Muscle layer of duodenum (tissue), 2 donors: ENCODE measurements around the gene WBP1L.
A peak's percentile ranks its signal among the peaks of the same experiment; 100 is the strongest.

ENCODE experiments used
- H3K27ac ChIP-seq: one replicate; pipeline ENCODE4 v1.7.0; 2013; ENCODE audit warnings: mild to moderate bottlenecking, low read length
- H3K27me3 ChIP-seq: one replicate; pipeline ENCODE4 v1.7.0; 2013; ENCODE audit warnings: low read depth, mild to moderate bottlenecking, control low read depth, low read length
- H3K36me3 ChIP-seq, 2 donors: one replicate each; pipeline ENCODE4 v1.7.0; 2013; ENCODE audit warnings: low read length in 2 of 2, control low read depth in 1 of 2, mild to moderate bottlenecking in 1 of 2; ENCODE audit not compliant: insufficient read depth in 2 of 2, control insufficient read depth in 1 of 2
- H3K4me1 ChIP-seq, 2 donors: one replicate each; pipeline ENCODE4 v1.7.0; 2013; ENCODE audit warnings: low read length in 2 of 2, mild to moderate bottlenecking in 2 of 2, control low read depth in 1 of 2, moderate library complexity in 1 of 2; ENCODE audit not compliant: insufficient read depth in 2 of 2, control insufficient read depth in 1 of 2
- H3K4me3 ChIP-seq, 2 donors: one replicate each; pipeline ENCODE4 v1.7.0; 2013; ENCODE audit warnings: low read length in 2 of 2, low read depth in 1 of 2, mild to moderate bottlenecking in 1 of 2
- H3K9me3 ChIP-seq, 2 donors: one replicate each; pipeline ENCODE4 v1.7.0; 2013; ENCODE audit warnings: low read length in 2 of 2, control low read depth in 1 of 2, mild to moderate bottlenecking in 1 of 2; ENCODE audit not compliant: control insufficient read depth in 1 of 2
- donor health status: healthy.

WBP1L gene

GRCh38 chr10:102773320-102773719, 29.6 kb downstream of the WBP1L start:
- Histone ChIP-seq H3K27ac (peak overlapping the region; percentile 94), H3K36me3 (no peaks in the 10 kb centered on the region), H3K9me3 (no peaks in the 10 kb centered on the region), H3K27me3 (no peaks in the 10 kb centered on the region), H3K4me1 (peaks cover 27 to 44% of the 10 kb centered on the region in 2 donors), H3K4me3 (peak overlapping the region in 1 of 2 donors; percentile 51)

- no peaks in the 10 kb centered on the region for H3K27me3 ChIP-seq
- peaks cover 27 to 50% of the 10 kb centered on the region in 2 donors for H3K4me1 ChIP-seq
- no peaks in the 10 kb centered on the region for H3K36me3 ChIP-seq
- H3K27ac ChIP-seq = peak overlapping the region; percentile 94
- peak overlapping the region in 1 of 2 donors; percentile 51 for H3K4me3 ChIP-seq
- no peaks in the 10 kb centered on the region for H3K9me3 ChIP-seq
Observed at GRCh38 chr10:102773986-102774385, 30.2 kb downstream of the WBP1L start.

- H3K27me3 ChIP-seq = no peaks in the 10 kb centered on the region
- H3K9me3 ChIP-seq = no peaks in the 10 kb centered on the region
- H3K27ac ChIP-seq = peak overlapping the region; percentile 94
- H3K4me1 ChIP-seq = peaks cover 23 to 62% of the 10 kb centered on the region in 2 donors
- peak overlapping the region; percentile 51 to 56 for H3K4me3 ChIP-seq
- H3K36me3 ChIP-seq = no peaks in the 10 kb centered on the region
Observed at GRCh38 chr10:102775201-102775934, 31.6 kb downstream of the WBP1L start.

GRCh38 chr10:102775935-102776669, 32.4 kb downstream of the WBP1L start:
- no peaks in the 10 kb centered on the region for H3K36me3 ChIP-seq
- H3K27me3 ChIP-seq = no peaks in the 10 kb centered on the region
- H3K27ac ChIP-seq = peak overlapping the region; percentile 94
- H3K9me3 ChIP-seq = no peaks in the 10 kb centered on the region
- peaks cover 26 to 65% of the 10 kb centered on the region in 2 donors for H3K4me1 ChIP-seq
- H3K4me3 ChIP-seq = peak overlapping the region; percentile 51 to 56

- no peaks in the 10 kb centered on the region for H3K9me3 ChIP-seq
- H3K27me3 ChIP-seq = no peaks in the 10 kb centered on the region
- H3K4me3 ChIP-seq = peak overlapping the region; percentile 51 to 56
- H3K36me3 ChIP-seq = no peaks in the 10 kb centered on the region
- H3K4me1 ChIP-seq = peaks cover 32 to 73% of the 10 kb centered on the region in 2 donors
- peak overlapping the region; percentile 94 for H3K27ac ChIP-seq
Observed at GRCh38 chr10:102776779-102777456, 33.2 kb downstream of the WBP1L start.

GRCh38 chr10:102777711-102778453, 34.1 kb downstream of the WBP1L start:
- H3K9me3 ChIP-seq = no peaks in the 10 kb centered on the region
- no peaks in the 10 kb centered on the region for H3K36me3 ChIP-seq
- H3K27me3 ChIP-seq = no peaks in the 10 kb centered on the region
- H3K4me3 ChIP-seq = peak overlapping the region in 1 of 2 donors; percentile 51
- peaks cover 32 to 79% of the 10 kb centered on the region in 2 donors for H3K4me1 ChIP-seq
- peak overlapping the region; percentile 94 for H3K27ac ChIP-seq

- peak overlapping the region in 1 of 2 donors; percentile 51 for H3K4me3 ChIP-seq
- peaks cover 38 to 71% of the 10 kb centered on the region in 2 donors for H3K4me1 ChIP-seq
- peak overlapping the region; percentile 94 for H3K27ac ChIP-seq
- no peaks in the 10 kb centered on the region for H3K9me3 ChIP-seq
- no peaks in the 10 kb centered on the region for H3K27me3 ChIP-seq
- no peaks in the 10 kb centered on the region for H3K36me3 ChIP-seq
Observed at GRCh38 chr10:102778781-102779180, 35.0 kb downstream of the WBP1L start.

GRCh38 chr10:102779680-102780526, 36.2 kb downstream of the WBP1L start:
- Histone ChIP-seq H3K27me3 (no peaks in the 10 kb centered on the region), H3K27ac (peak overlapping the region; percentile 94), H3K36me3 (no peaks in the 10 kb centered on the region), H3K4me3 (no peak overlapping the region), H3K4me1 (peaks cover 34 to 60% of the 10 kb centered on the region in 2 donors), H3K9me3 (no peaks in the 10 kb centered on the region)

- Histone ChIP-seq H3K27ac (peak overlapping the region; percentile 94), H3K4me3 (no peak overlapping the region), H3K27me3 (no peaks in the 10 kb centered on the region), H3K9me3 (no peaks in the 10 kb centered on the region), H3K4me1 (peaks cover 31 to 58% of the 10 kb centered on the region in 2 donors), H3K36me3 (no peaks in the 10 kb centered on the region)
Observed at GRCh38 chr10:102780527-102780808, 36.7 kb downstream of the WBP1L start.

GRCh38 chr10:102781090-102781920, 37.6 kb downstream of the WBP1L start:
- no peaks in the 10 kb centered on the region for H3K9me3 ChIP-seq
- peak overlapping the region; percentile 94 for H3K27ac ChIP-seq
- H3K27me3 ChIP-seq = no peaks in the 10 kb centered on the region
- H3K4me3 ChIP-seq = no peak overlapping the region
- no peaks in the 10 kb centered on the region for H3K36me3 ChIP-seq
- H3K4me1 ChIP-seq = peaks cover 34 to 61% of the 10 kb centered on the region in 2 donors
